SK-N-MC (cell line): ENCODE results near the gene ZBTB9.

Experiments
- EZH2 ChIP-seq: fragments of 200-600 bp; sonication (generic); IDR thresholded peaks from one replicate; pipeline ENCODE4 v1.6.1; 2017; ENCODE audit warnings: antibody characterized with exemption
- POLR2AphosphoS5 ChIP-seq: IDR thresholded peaks from 2 replicates; pipeline ENCODE4 v1.6.1; 2012; ENCODE audit warnings: mild to moderate bottlenecking, low read depth, low read length, borderline replicate concordance

- TF ChIP-seq POLR2AphosphoS5 (no peak), EZH2 (no peak)
Observed at GRCh38 chr6:33502486-33502885, 48.1 kb downstream of the ZBTB9 start.
